ENCODE data around the gene GDPD4.

GRCh38 chr11:77300695-77301094 lies 791 bp downstream of the GDPD4 start:
- TF ChIP-seq CTCF (IDR thresholded peaks at IDR 0.05; ENCODE audit: insufficient read depth, low read length, poor library complexity, severe bottlenecking) = no peak
- TF ChIP-seq EZH2phosphoT487 (conservative IDR thresholded peaks at IDR 0.05; ENCODE audit: low read length) = no peak

Measured in SU-DHL-6 (cell line).